IMR-90 (cell line): ENCODE measurements around the gene TCF3. TPM values are rescaled to one million over a fixed set of nuclear protein-coding genes. Genes with fewer than 3 reads are reported as not detected.

ENCODE experiments used
- ATAC-seq: fragments of 200-7000 bp; cut with Tn5 transposase; 2 replicates; pipeline ENCODE4 v1.9.1; 2020; ENCODE audit warnings: low read depth, mild to moderate bottlenecking, moderate library complexity
- BruUV-seq: library from RNA; stranded (reverse); fragments of 400-500 nt; replicated peaks from 2 replicates; lab custom pipeline; 2021; lab: Mats Ljungman, UMichigan
- CTCF ChIA-PET: fragments of 300-600 bp; formaldehyde crosslinking; extraction: SDS; loops from one replicate; lab custom pipeline; 2021; ENCODE audit warnings: antibody characterized with exemption; lab: Yijun Ruan, JAX
- POLR2A ChIA-PET: fragments of 300-600 bp; sonication (Branson Sonifier 250); formaldehyde crosslinking; loops from one replicate; lab custom pipeline; 2022; ENCODE audit warnings: antibody characterized with exemption; ENCODE audit not compliant: unreplicated experiment; lab: Charles Lee
- DNase-seq: peaks from one replicate; pipeline ENCODE4 v3.0.0; 2013
- H2AFZ ChIP-seq: replicated peaks from 2 replicates; pipeline ENCODE3; 2013; ENCODE audit warnings: low read length, mild to moderate bottlenecking; ENCODE audit not compliant: poor library complexity
- H2AK5ac ChIP-seq: 2 replicates; pipeline ENCODE4 v1.6.1; 2013; ENCODE audit warnings: low read depth, low read length, inconsistent platforms
- H2AK9ac ChIP-seq: replicated peaks from 2 replicates; pipeline ENCODE3; 2013; ENCODE audit warnings: mild to moderate bottlenecking, low read depth, low read length, moderate library complexity; ENCODE audit not compliant: poor library complexity
- H2BK120ac ChIP-seq: 2 replicates; pipeline ENCODE4 v1.6.1; 2013; ENCODE audit warnings: low read depth, low read length, inconsistent platforms
- H2BK15ac ChIP-seq: 3 replicates; pipeline ENCODE4 v1.6.1; 2013; ENCODE audit warnings: low read depth, low read length, inconsistent platforms
- H2BK20ac ChIP-seq: 2 replicates; pipeline ENCODE4 v1.6.1; 2013; ENCODE audit warnings: low read depth, mild to moderate bottlenecking, inconsistent platforms, low read length, moderate library complexity
- H2BK5ac ChIP-seq: 2 replicates; pipeline ENCODE4 v1.6.1; 2013; ENCODE audit warnings: mild to moderate bottlenecking, low read depth, low read length, inconsistent platforms; ENCODE audit not compliant: poor library complexity, severe bottlenecking
- H3K14ac ChIP-seq: replicated peaks from 2 replicates; pipeline ENCODE4 v1.6.1; 2013; ENCODE audit warnings: low read depth, low read length, inconsistent platforms
- H3K18ac ChIP-seq: 2 replicates; pipeline ENCODE4 v1.6.1; 2013; ENCODE audit warnings: low read depth, low read length, control low read depth
- H3K23ac ChIP-seq: 2 replicates; pipeline ENCODE4 v1.6.1; 2013; ENCODE audit warnings: low read depth, low read length, inconsistent platforms
- H3K27ac ChIP-seq: 2 replicates; pipeline ENCODE4 v1.5.1; 2013; ENCODE audit warnings: mild to moderate bottlenecking, control low read depth, low read length; ENCODE audit not compliant: insufficient read depth
- H3K27me3 ChIP-seq: 2 replicates; pipeline ENCODE4 v1.6.1; 2013; ENCODE audit warnings: low read length; ENCODE audit not compliant: control insufficient read depth, insufficient read depth
- H3K36me3 ChIP-seq: 2 replicates; pipeline ENCODE4 v1.6.1; 2013; ENCODE audit warnings: low read length, mixed read lengths; ENCODE audit not compliant: control insufficient read depth, insufficient read depth
- H3K4ac ChIP-seq: 2 replicates; pipeline ENCODE4 v1.6.1; 2013; ENCODE audit warnings: low read depth, low read length, inconsistent platforms
- H3K4me1 ChIP-seq: 2 replicates; pipeline ENCODE4 v1.6.1; 2013; ENCODE audit warnings: low read length, mixed read lengths; ENCODE audit not compliant: control insufficient read depth, insufficient read depth
- H3K4me2 ChIP-seq: 2 replicates; pipeline ENCODE4 v1.6.1; 2013; ENCODE audit warnings: low read depth, mild to moderate bottlenecking, control low read depth, low read length, moderate library complexity
- H3K4me3 ChIP-seq: 2 replicates; pipeline ENCODE4 v1.5.1; 2013; ENCODE audit warnings: low read depth, mild to moderate bottlenecking, control low read depth, low read length, moderate library complexity; ENCODE audit not compliant: insufficient read depth
- H3K56ac ChIP-seq: 2 replicates; pipeline ENCODE4 v1.6.1; 2013; ENCODE audit warnings: low read length, inconsistent platforms; ENCODE audit not compliant: insufficient read depth; ENCODE audit errors: extremely low read depth
- H3K79me1 ChIP-seq, 2 experiments: 2 replicates each; pipeline ENCODE4 v1.6.1; 2013; ENCODE audit warnings: low read length in 2 of 2, inconsistent platforms in 1 of 2, low read depth in 1 of 2
- H3K9ac ChIP-seq: 2 replicates; pipeline ENCODE4 v1.6.1; 2013; ENCODE audit warnings: low read depth, low read length, control low read depth
- H3K9me1 ChIP-seq: 2 replicates; pipeline ENCODE4 v1.6.1; 2013; ENCODE audit warnings: low read length, inconsistent platforms; ENCODE audit not compliant: insufficient read depth
- H3K9me3 ChIP-seq: 2 replicates; pipeline ENCODE4 v1.6.1; 2013; ENCODE audit warnings: low read length; ENCODE audit not compliant: control insufficient read depth, insufficient read depth
- H4K20me1 ChIP-seq: 2 replicates; pipeline ENCODE4 v1.6.1; 2013; ENCODE audit warnings: low read length, inconsistent platforms; ENCODE audit not compliant: insufficient read depth
- H4K5ac ChIP-seq: 2 replicates; pipeline ENCODE4 v1.6.1; 2013; ENCODE audit warnings: mild to moderate bottlenecking, low read depth, low read length, control low read depth
- H4K8ac ChIP-seq, 2 experiments: 2 replicates each; pipeline ENCODE4 v1.6.1; 2013; ENCODE audit warnings: low read depth in 2 of 2, low read length in 2 of 2, control low read depth in 1 of 2, inconsistent platforms in 1 of 2
- H4K91ac ChIP-seq: 2 replicates; pipeline ENCODE4 v1.6.1; 2013; ENCODE audit warnings: low read depth, low read length, inconsistent platforms; ENCODE audit not compliant: insufficient read depth
- BHLHE40 ChIP-seq: fragments of 150-350 bp; IDR thresholded peaks from 2 replicates; pipeline ENCODE4 v1.6.1; 2016; ENCODE audit warnings: mild to moderate bottlenecking, low read depth, low read length
- CEBPB ChIP-seq: IDR thresholded peaks from 2 replicates; pipeline ENCODE4 v1.6.1; 2012; ENCODE audit warnings: low read depth, low read length, improper control_type of control experiment
- FOS ChIP-seq: fragments of 150-350 bp; IDR thresholded peaks from 2 replicates; pipeline ENCODE4 v1.6.1; 2016; ENCODE audit warnings: low read depth, low read length
- MAFK ChIP-seq: IDR thresholded peaks from 2 replicates; pipeline ENCODE4 v1.6.1; 2012; ENCODE audit warnings: low read depth, low read length, improper control_type of control experiment
- MAZ ChIP-seq: IDR thresholded peaks from 2 replicates; pipeline ENCODE4 v1.6.1; 2012; ENCODE audit warnings: low read depth, mild to moderate bottlenecking, low read length, improper control_type of control experiment, moderate library complexity, borderline replicate concordance
- MXI1 ChIP-seq: IDR thresholded peaks from 2 replicates; pipeline ENCODE4 v1.6.1; 2012; ENCODE audit warnings: low read depth, mild to moderate bottlenecking, low read length, moderate library complexity, borderline replicate concordance
- POLR2A ChIP-seq: IDR thresholded peaks from 2 replicates; pipeline ENCODE4 v1.6.1; 2012; ENCODE audit warnings: mild to moderate bottlenecking, low read depth, low read length
- RCOR1 ChIP-seq: IDR thresholded peaks from 2 replicates; pipeline ENCODE4 v1.6.1; 2012; ENCODE audit warnings: mild to moderate bottlenecking, low read length, improper control_type of control experiment; ENCODE audit not compliant: insufficient replicate concordance
- SMC3 ChIP-seq: fragments of 150-350 bp; IDR thresholded peaks from 2 replicates; pipeline ENCODE4 v1.6.1; 2016; ENCODE audit warnings: low read depth, mild to moderate bottlenecking, antibody characterized with exemption, low read length, moderate library complexity
- WGBS, 2 experiments: methylation state at CpG; one replicate each; pipeline versions ENCODE4 v1.1.5 to v1.1.7; 2013; ENCODE audit warnings: missing lambda C conversion rate in 2 of 2; ENCODE audit not compliant: insufficient read length in 1 of 2; ENCODE audit errors: extremely low coverage in 2 of 2; 5-methylcytosine and 5-hydroxymethylcytosine counted together
- dilution Hi-C: fragments of 300-500 bp; cut with HindIII; formaldehyde crosslinking; loops from one replicate; pipeline ENCODE4 v1.14.3; 2018; ENCODE audit warnings: low sequenced_read_pairs; ENCODE audit not compliant: unreplicated experiment
- in situ Hi-C: fragments of 300-500 bp; cut with MboI; formaldehyde crosslinking; loops from 3 replicates; pipeline ENCODE4 v1.14.3; 2019; ENCODE audit warnings: low sequenced_read_pairs, inconsistent platforms, mixed read lengths
- intact Hi-C: fragments of 100-400 bp; cut with micrococcal nuclease; formaldehyde crosslinking; loops from 2 replicates; pipeline ENCODE4 v1.10.0; 2022
- polyA plus RNA-seq, 3 experiments: library from polyadenylated mRNA; depleted of rRNA; stranded (reverse); fragments of >200 nt; gene quantifications; 2 replicates each; pipeline ENCODE4 v1.2.3, GENCODE V29; 2012; ENCODE audit warnings: low replicate concordance in 1 of 3
- total RNA-seq: library from RNA; depleted of rRNA; stranded (reverse); fragments of >200 nt; gene quantifications from 2 replicates; pipeline ENCODE4 v1.2.3, GENCODE V29; 2012
- TF ChIP-seq, protein P1 (sequence below): fragments of 150-350 bp; IDR thresholded peaks from 2 replicates; pipeline ENCODE4 v1.6.1; 2017; ENCODE audit warnings: mild to moderate bottlenecking, antibody characterized with exemption, low read length, low read depth

The TCF3 gene
- total and polyA plus RNA-seq, 2 of the 4 experiments (the other 2 are of a cell fraction), result 29.9 to 127 TPM

DNA sequence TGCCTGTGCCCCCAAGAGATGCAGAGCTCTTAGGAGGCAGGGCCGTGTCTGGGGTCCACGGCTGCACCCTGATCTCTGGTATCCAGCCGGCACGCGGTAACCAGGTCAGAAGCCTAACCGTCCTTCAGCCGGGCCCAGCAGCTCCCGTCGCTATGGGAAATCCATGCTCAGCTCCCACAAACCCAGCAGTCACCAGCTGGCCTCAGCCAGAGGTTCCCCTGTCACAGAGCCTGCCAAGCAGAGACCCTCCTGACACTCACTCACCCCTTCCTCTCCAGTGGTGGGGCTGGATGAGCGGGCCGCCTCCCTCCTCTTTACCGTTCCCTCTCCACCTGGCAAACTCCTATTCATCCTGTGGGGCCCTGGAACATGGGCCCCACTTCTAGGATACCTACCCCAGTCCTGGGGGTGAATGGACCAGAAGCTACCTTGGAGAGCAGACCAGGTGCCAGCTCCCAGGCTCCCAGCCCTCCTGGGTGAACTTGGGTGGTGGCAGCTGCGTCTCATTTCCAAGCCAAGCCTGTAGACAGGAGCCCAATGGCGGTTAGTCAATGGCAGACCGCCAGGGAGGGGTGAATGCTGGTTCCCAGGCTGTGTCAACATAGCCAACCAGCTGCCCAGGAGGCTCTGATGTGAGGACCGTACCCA lies 21.4 kb upstream of the TCF3 start:
- intact Hi-C loops, result loop anchor here (2.0 kb wide), 1 partner anchor 69 kb away; the partner anchor contains the start of gene UQCR11
- Histone ChIP-seq H3K79me1 (no peaks in the 10 kb centered on the region), H3K9ac (no peak overlapping the region), H3K27me3 (peaks cover 58% of the 10 kb centered on the region), H4K91ac (no peak overlapping the region), H4K8ac (no peak overlapping the region), H3K23ac (no peak overlapping the region), H3K36me3 (no peaks in the 10 kb centered on the region), H4K5ac (no peak overlapping the region), H3K4me1 (peaks cover 2% of the 10 kb centered on the region), H2BK20ac (no peak overlapping the region), H2BK5ac (no peak overlapping the region), H3K4ac (no peak overlapping the region), H4K20me1 (no peaks in the 10 kb centered on the region), H3K18ac (no peak overlapping the region), H2BK120ac (no peak overlapping the region), H3K4me3 (no peak overlapping the region), H2AK9ac (no peak overlapping the region), H3K9me3 (no peaks in the 10 kb centered on the region), H3K9me1 (no peaks in the 10 kb centered on the region), H3K4me2 (no peak overlapping the region), H3K56ac (no peak overlapping the region), H2BK15ac (no peak overlapping the region), H2AFZ (no peak overlapping the region), H3K14ac (no peak overlapping the region), H2AK5ac (no peak overlapping the region), H3K27ac (no peak overlapping the region)
- no peak for TF ChIP-seq CEBPB
- TF ChIP-seq BHLHE40, result no peak
- TF ChIP-seq MAZ, result no peak
- no peak for TF ChIP-seq MAFK
- TF ChIP-seq, protein P1, sequence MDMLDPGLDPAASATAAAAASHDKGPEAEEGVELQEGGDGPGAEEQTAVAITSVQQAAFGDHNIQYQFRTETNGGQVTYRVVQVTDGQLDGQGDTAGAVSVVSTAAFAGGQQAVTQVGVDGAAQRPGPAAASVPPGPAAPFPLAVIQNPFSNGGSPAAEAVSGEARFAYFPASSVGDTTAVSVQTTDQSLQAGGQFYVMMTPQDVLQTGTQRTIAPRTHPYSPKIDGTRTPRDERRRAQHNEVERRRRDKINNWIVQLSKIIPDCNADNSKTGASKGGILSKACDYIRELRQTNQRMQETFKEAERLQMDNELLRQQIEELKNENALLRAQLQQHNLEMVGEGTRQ, result no peak
- TF ChIP-seq FOS, result no peak
- no peak for TF ChIP-seq MXI1
- TF ChIP-seq SMC3, result no peak
- no peak for TF ChIP-seq RCOR1
- no peak for TF ChIP-seq POLR2A
- ATAC-seq, result no peak
- ChIA-PET CTCF (interaction anchor here (0.9 kb wide), 1 partner anchor 128 kb away, joined by 3 read pairs; no protein-coding TSS in a partner anchor), POLR2A (no interaction called here)
- dilution Hi-C loops, result no loop called here
- no peak for DNase-seq
- in situ Hi-C loops, result no loop called here
- 33% methylated on average over 9 of the region's 16 CpGs; no CpG with 5 or more reads in 1 of the 2 experiments for WGBS, 2 experiments
- no TSS peak for BruUV-seq
